ENCODE measurements around the gene PIM2.
A peak's percentile ranks its signal among the peaks of the same experiment; 100 is the strongest.
"Not testable (repeated sequence)": the region's sequence is repeated elsewhere in the genome, so short reads cannot be mapped to it uniquely, and the experiment has no call there.

PIM2 gene

GRCh38 chrX:48904180-48904579, 14.6 kb downstream of the PIM2 start:
- no peak for DNase-seq

- DNase-seq = no peak
Measured at GRCh38 chrX:48903290-48903689, 15.5 kb downstream of the PIM2 start.

GRCh38 chrX:48902776-48903175, 16.0 kb downstream of the PIM2 start:
- DNase-seq = no peak

GRCh38 chrX:48902135-48902534, 16.7 kb downstream of the PIM2 start:
- no peak for DNase-seq

GRCh38 chrX:48901069-48901468, 17.8 kb downstream of the PIM2 start:
- no peak for DNase-seq

- DNase-seq = no peak
Measured at GRCh38 chrX:48899078-48899410, 19.8 kb downstream of the PIM2 start.

GRCh38 chrX:48897625-48898306, 21.1 kb downstream of the PIM2 start, which contains the start of the genes PQBP1 and TIMM17B:
PQBP1 (plus strand) TSS chrX:48897930; CDS start chrX:48898510, 580 bp downstream.
TIMM17B (minus strand) TSS chrX:48897768; CDS start chrX:48897749, 19 bp downstream.
- peak; percentile 98 for DNase-seq

GRCh38 chrX:48897157-48897624, 21.6 kb downstream of the PIM2 start:
- DNase-seq = peak; percentile 90

GRCh38 chrX:48896611-48897011, 22.2 kb downstream of the PIM2 start:
- no peak for DNase-seq

- no peak for DNase-seq
Measured at GRCh38 chrX:48894891-48895290, 23.9 kb downstream of the PIM2 start.

- DNase-seq = no peak
Measured at GRCh38 chrX:48893556-48894348, 25.1 kb downstream of the PIM2 start.

GRCh38 chrX:48892896-48893295, 25.9 kb downstream of the PIM2 start:
- no peak for DNase-seq

- DNase-seq = peak; percentile 86
Measured at GRCh38 chrX:48891402-48892288, 27.2 kb downstream of the PIM2 start.

GRCh38 chrX:48890934-48891401, 27.9 kb downstream of the PIM2 start:
- DNase-seq = peak; percentile 62

- DNase-seq = peak; percentile 54
Measured at GRCh38 chrX:48890296-48890925, 28.4 kb downstream of the PIM2 start.

- not testable (repeated sequence) for DNase-seq
Measured at GRCh38 chrX:48886586-48886985, 32.2 kb downstream of the PIM2 start.

- DNase-seq = no peak
Measured at GRCh38 chrX:48883729-48884128, 35.1 kb downstream of the PIM2 start.

GRCh38 chrX:48876944-48877343, 41.9 kb downstream of the PIM2 start:
- not testable (repeated sequence) for DNase-seq

- DNase-seq = not testable (repeated sequence)
Measured at GRCh38 chrX:48872017-48872416, 46.8 kb downstream of the PIM2 start.

- DNase-seq = no peak
Measured at GRCh38 chrX:48864210-48864609, 54.6 kb downstream of the PIM2 start.

Measured in NCI-H2227 treated with DMSO at 0.1 percent for 48 hours (cell line).